Transverse colon (tissue), 4 donors: ENCODE measurements around the gene SLC30A9.

Experiments used
- EP300 ChIP-seq: sonication (generic); formaldehyde crosslinking; IDR thresholded peaks from one replicate; pipeline ENCODE4 v1.6.1; 2017; ENCODE audit warnings: antibody characterized with exemption, low read depth
- POLR2A ChIP-seq: fragments of 450-650 bp; IDR thresholded peaks from one replicate; pipeline ENCODE4 v1.6.1; 2016; ENCODE audit warnings: antibody characterized with exemption, mild to moderate bottlenecking, moderate library complexity
- POLR2AphosphoS5 ChIP-seq, 3 donors: sonication (generic); formaldehyde crosslinking; IDR thresholded peaks; one replicate each; pipeline ENCODE4 v1.6.1; 2016; ENCODE audit warnings: antibody characterized with exemption in 3 of 3
- TF ChIP-seq, protein P1 (sequence below), 5 experiments: fragments of 200-600 bp in 3 of 5; fragments of 450-650 bp in 2 of 5; sonication (generic) in 3 of 5; IDR thresholded peaks; 1 replicate in 2 of 5; 2 replicates in 3 of 5; pipeline ENCODE4 v1.5.1; 2016 to 2017; ENCODE audit warnings: antibody characterized with exemption in 5 of 5, inconsistent platforms in 3 of 5, mild to moderate bottlenecking in 2 of 5, moderate library complexity in 1 of 5

DNA sequence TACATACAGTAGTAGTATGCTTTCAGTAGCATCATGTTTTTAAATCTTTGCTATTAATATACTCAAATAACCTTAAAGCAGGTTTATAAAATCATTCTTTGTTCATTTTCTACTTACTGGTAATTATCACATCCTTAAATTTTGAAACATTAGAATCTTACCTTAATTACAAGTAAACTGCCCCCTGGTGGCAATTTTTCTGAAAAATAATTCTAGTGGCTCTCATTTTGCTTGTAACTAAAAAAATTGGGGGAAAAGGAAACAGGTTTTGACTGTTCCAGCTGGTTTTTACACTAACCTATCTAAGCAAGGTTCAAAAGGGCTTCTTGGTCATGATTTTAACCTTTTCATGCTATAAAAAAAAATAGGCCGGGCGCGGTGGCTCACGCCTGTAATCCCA, 27.2 kb upstream of the SLC30A9 start:
- TF ChIP-seq, protein P1, sequence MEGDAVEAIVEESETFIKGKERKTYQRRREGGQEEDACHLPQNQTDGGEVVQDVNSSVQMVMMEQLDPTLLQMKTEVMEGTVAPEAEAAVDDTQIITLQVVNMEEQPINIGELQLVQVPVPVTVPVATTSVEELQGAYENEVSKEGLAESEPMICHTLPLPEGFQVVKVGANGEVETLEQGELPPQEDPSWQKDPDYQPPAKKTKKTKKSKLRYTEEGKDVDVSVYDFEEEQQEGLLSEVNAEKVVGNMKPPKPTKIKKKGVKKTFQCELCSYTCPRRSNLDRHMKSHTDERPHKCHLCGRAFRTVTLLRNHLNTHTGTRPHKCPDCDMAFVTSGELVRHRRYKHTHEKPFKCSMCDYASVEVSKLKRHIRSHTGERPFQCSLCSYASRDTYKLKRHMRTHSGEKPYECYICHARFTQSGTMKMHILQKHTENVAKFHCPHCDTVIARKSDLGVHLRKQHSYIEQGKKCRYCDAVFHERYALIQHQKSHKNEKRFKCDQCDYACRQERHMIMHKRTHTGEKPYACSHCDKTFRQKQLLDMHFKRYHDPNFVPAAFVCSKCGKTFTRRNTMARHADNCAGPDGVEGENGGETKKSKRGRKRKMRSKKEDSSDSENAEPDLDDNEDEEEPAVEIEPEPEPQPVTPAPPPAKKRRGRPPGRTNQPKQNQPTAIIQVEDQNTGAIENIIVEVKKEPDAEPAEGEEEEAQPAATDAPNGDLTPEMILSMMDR (IDR thresholded peaks at IDR 0.05) = peak in 2 of 5 experiments; percentile 19 to 22
- TF ChIP-seq POLR2A (no peak), POLR2AphosphoS5 (IDR thresholded peaks at IDR 0.05) (no peak), EP300 (no peak)
